Tibial nerve (tissue), 3 donors: ENCODE data around the gene PTK6.

ENCODE experiments used
- POLR2A ChIP-seq, 2 donors: fragments of 450-650 bp; IDR thresholded peaks; one replicate each; pipeline ENCODE4 v1.6.1; 2017; ENCODE audit warnings: antibody characterized with exemption in 2 of 2, mild to moderate bottlenecking in 2 of 2, moderate library complexity in 2 of 2
- TF ChIP-seq, protein P1 (sequence below), 5 experiments: fragments of 200-600 bp in 3 of 5; fragments of 450-650 bp in 2 of 5; sonication (generic) in 3 of 5; IDR thresholded peaks; one replicate each; pipeline ENCODE4 v1.5.1; 2016 to 2019; ENCODE audit warnings: antibody characterized with exemption in 5 of 5, mild to moderate bottlenecking in 3 of 5, moderate library complexity in 2 of 5

DNA sequence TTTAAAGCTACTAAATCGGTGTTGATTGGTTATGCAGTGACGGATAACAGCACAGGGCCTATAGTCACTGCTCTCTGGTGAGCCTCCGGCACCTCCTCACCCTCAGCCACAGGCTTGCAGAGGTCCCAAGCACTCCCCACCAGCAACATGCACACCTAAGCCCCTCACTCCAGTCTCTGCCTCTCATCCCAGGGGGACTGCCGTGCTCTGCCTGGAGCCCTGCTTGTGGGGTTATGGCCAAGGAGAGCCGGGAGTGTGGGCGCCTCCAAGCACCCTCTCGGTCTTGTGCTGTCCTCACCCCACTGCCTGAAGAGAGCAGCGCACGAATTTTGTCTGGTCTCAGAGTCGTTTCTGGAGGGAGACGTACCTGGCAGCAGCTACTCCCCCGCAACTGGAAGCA lies 31.5 kb downstream of the PTK6 start:
- TF ChIP-seq, protein P1, sequence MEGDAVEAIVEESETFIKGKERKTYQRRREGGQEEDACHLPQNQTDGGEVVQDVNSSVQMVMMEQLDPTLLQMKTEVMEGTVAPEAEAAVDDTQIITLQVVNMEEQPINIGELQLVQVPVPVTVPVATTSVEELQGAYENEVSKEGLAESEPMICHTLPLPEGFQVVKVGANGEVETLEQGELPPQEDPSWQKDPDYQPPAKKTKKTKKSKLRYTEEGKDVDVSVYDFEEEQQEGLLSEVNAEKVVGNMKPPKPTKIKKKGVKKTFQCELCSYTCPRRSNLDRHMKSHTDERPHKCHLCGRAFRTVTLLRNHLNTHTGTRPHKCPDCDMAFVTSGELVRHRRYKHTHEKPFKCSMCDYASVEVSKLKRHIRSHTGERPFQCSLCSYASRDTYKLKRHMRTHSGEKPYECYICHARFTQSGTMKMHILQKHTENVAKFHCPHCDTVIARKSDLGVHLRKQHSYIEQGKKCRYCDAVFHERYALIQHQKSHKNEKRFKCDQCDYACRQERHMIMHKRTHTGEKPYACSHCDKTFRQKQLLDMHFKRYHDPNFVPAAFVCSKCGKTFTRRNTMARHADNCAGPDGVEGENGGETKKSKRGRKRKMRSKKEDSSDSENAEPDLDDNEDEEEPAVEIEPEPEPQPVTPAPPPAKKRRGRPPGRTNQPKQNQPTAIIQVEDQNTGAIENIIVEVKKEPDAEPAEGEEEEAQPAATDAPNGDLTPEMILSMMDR (IDR thresholded peaks at IDR 0.05), result no peak
- TF ChIP-seq POLR2A (IDR thresholded peaks at IDR 0.05), result no peak
